ENCODE results near the gene IFIT3. TPM values are rescaled to one million over a fixed set of nuclear protein-coding genes. Genes with fewer than 3 reads are reported as not detected.

The IFIT3 gene
- total and polyA plus RNA-seq, 9 of the 15 experiments (the other 6 are each of a cell fraction or from before 2014, with no cell fraction given) = 0.23 to 2.2 (median 0.77) TPM

DNA sequence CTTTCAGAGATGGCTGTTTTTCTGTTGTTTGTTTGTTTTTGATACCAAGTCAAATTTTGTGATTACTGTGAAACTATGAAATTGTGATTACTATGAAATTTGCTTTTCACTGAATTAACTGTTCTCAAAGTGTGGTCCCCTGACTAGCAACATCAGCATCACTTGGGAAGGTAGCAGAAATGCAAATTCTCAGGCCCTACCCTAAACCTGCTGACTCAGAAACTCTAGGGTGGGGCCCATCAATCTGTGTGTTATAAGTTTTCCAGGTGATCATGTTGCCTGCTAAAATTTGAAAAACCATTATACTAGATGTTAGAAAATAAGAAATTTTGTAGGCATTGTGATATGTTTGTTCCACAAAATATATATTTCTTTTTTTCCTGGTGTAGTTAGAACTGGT lies 51.3 kb downstream of the IFIT3 start (continued):
- TF ChIP-seq, protein P1, sequence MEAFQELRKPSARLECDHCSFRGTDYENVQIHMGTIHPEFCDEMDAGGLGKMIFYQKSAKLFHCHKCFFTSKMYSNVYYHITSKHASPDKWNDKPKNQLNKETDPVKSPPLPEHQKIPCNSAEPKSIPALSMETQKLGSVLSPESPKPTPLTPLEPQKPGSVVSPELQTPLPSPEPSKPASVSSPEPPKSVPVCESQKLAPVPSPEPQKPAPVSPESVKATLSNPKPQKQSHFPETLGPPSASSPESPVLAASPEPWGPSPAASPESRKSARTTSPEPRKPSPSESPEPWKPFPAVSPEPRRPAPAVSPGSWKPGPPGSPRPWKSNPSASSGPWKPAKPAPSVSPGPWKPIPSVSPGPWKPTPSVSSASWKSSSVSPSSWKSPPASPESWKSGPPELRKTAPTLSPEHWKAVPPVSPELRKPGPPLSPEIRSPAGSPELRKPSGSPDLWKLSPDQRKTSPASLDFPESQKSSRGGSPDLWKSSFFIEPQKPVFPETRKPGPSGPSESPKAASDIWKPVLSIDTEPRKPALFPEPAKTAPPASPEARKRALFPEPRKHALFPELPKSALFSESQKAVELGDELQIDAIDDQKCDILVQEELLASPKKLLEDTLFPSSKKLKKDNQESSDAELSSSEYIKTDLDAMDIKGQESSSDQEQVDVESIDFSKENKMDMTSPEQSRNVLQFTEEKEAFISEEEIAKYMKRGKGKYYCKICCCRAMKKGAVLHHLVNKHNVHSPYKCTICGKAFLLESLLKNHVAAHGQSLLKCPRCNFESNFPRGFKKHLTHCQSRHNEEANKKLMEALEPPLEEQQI (IDR thresholded peaks at IDR 0.05) = no peak
- no peak for TF ChIP-seq SOX6 (IDR thresholded peaks at IDR 0.05)
- TF ChIP-seq ZC3H11A (IDR thresholded peaks at IDR 0.05; ENCODE audit: low read depth, low read length) = no peak
- TF ChIP-seq, protein P2, sequence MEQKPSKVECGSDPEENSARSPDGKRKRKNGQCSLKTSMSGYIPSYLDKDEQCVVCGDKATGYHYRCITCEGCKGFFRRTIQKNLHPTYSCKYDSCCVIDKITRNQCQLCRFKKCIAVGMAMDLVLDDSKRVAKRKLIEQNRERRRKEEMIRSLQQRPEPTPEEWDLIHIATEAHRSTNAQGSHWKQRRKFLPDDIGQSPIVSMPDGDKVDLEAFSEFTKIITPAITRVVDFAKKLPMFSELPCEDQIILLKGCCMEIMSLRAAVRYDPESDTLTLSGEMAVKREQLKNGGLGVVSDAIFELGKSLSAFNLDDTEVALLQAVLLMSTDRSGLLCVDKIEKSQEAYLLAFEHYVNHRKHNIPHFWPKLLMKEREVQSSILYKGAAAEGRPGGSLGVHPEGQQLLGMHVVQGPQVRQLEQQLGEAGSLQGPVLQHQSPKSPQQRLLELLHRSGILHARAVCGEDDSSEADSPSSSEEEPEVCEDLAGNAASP (IDR thresholded peaks at IDR 0.05) = no peak
- TF ChIP-seq, protein P3, sequence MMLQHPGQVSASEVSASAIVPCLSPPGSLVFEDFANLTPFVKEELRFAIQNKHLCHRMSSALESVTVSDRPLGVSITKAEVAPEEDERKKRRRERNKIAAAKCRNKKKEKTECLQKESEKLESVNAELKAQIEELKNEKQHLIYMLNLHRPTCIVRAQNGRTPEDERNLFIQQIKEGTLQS (IDR thresholded peaks at IDR 0.05) = no peak
- TF ChIP-seq, protein P3 (CRISPR knock-in tag; conservative IDR thresholded peaks at IDR 0.05) = no peak
- TF ChIP-seq, protein P4, sequence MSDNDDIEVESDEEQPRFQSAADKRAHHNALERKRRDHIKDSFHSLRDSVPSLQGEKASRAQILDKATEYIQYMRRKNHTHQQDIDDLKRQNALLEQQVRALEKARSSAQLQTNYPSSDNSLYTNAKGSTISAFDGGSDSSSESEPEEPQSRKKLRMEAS (CRISPR knock-in tag; IDR thresholded peaks at IDR 0.05) = no peak

Measured in K562 (cell line).